ENCODE results near the gene GPHN.
"Not testable (repeated sequence)": the region's sequence is repeated elsewhere in the genome, so short reads cannot be mapped to it uniquely, and the experiment has no call there.

Gene GPHN

GRCh38 chr14:66511849-66512248 is 3.9 kb downstream of the GPHN start:
- Histone ChIP-seq H3K4me1 (peaks cover 15% of the 10 kb centered on the region), H3K27me3 (ENCODE audit: low read depth) (no peaks in the 10 kb centered on the region), H3K36me3 (replicated peaks) (no peaks in the 10 kb centered on the region), H3K4me3 (no peak overlapping the region), H3K9me3 (no peaks in the 10 kb centered on the region)
- no peak for DNase-seq (ENCODE audit: low spot score in 2 of 2)
- in situ Hi-C loops (cut with MboI; ENCODE audit: low sequenced_read_pairs): no loop called here

GRCh38 chr14:66514213-66514612 is 6.3 kb downstream of the GPHN start:
- no peaks in the 10 kb centered on the region for H3K27me3 ChIP-seq (ENCODE audit: low read depth)
- H3K9me3 ChIP-seq: no peaks in the 10 kb centered on the region
- H3K4me3 ChIP-seq: no peak overlapping the region
- DNase-seq (ENCODE audit: low spot score in 2 of 2): no peak
- H3K4me1 ChIP-seq: peaks cover 12% of the 10 kb centered on the region
- in situ Hi-C loops (cut with MboI; ENCODE audit: low sequenced_read_pairs): no loop called here
- H3K36me3 ChIP-seq (replicated peaks): no peaks in the 10 kb centered on the region

- in situ Hi-C loops (cut with MboI; ENCODE audit: low sequenced_read_pairs): no loop called here
- DNase-seq (ENCODE audit: low spot score in 2 of 2): no peak
- Histone ChIP-seq H3K4me1 (no peaks in the 10 kb centered on the region), H3K9me3 (0 out of 2 replicates have a peak, but pooled peaks cover 2% of the 10 kb centered on the region), H3K4me3 (no peak overlapping the region), H3K36me3 (replicated peaks) (no peaks in the 10 kb centered on the region), H3K27me3 (ENCODE audit: low read depth) (no peaks in the 10 kb centered on the region)
Measured at GRCh38 chr14:66530526-66530925, 22.6 kb downstream of the GPHN start.

- peak; percentile 10 to 65 for DNase-seq (ENCODE audit: low spot score in 2 of 2)
Measured at GRCh38 chr14:66539034-66539433, 31.1 kb downstream of the GPHN start.

GRCh38 chr14:66540038-66540437 is 32.1 kb downstream of the GPHN start:
- Histone ChIP-seq H3K4me3 (no peak overlapping the region), H3K4me1 (peaks cover 5% of the 10 kb centered on the region), H3K27me3 (ENCODE audit: low read depth) (no peaks in the 10 kb centered on the region), H3K36me3 (replicated peaks) (no peaks in the 10 kb centered on the region; the same call in 1 of the 2 replicates), H3K9me3 (peaks cover 4% of the 10 kb centered on the region; the same call in 1 of the 2 replicates)
- in situ Hi-C loops (cut with MboI; ENCODE audit: low sequenced_read_pairs): no loop called here
- DNase-seq (ENCODE audit: low spot score in 2 of 2): no peak

More at GRCh38 chr14:66539034-66539433, 31.1 kb downstream of the GPHN start:
- Histone ChIP-seq H3K27me3 (ENCODE audit: low read depth) (no peaks in the 10 kb centered on the region), H3K9me3 (peaks cover 4% of the 10 kb centered on the region; the same call in 1 of the 2 replicates), H3K36me3 (replicated peaks) (no peaks in the 10 kb centered on the region; the same call in 1 of the 2 replicates), H3K4me1 (peaks cover 5% of the 10 kb centered on the region), H3K4me3 (no peak overlapping the region)
- in situ Hi-C loops (cut with MboI; ENCODE audit: low sequenced_read_pairs): no loop called here

- H3K9me3 ChIP-seq: peaks cover 4% of the 10 kb centered on the region; the same call in 1 of the 2 replicates
- no peaks in the 10 kb centered on the region for H3K27me3 ChIP-seq (ENCODE audit: low read depth)
- no peaks in the 10 kb centered on the region; the same call in 1 of the 2 replicates for H3K36me3 ChIP-seq (replicated peaks)
- peaks cover 5% of the 10 kb centered on the region for H3K4me1 ChIP-seq
- DNase-seq (ENCODE audit: low spot score in 2 of 2): no peak
- in situ Hi-C loops (cut with MboI; ENCODE audit: low sequenced_read_pairs): no loop called here
- no peak overlapping the region for H3K4me3 ChIP-seq
Measured at GRCh38 chr14:66541627-66542026, 33.7 kb downstream of the GPHN start.

- Histone ChIP-seq H3K9me3 (peaks cover 4% of the 10 kb centered on the region; the same call in 1 of the 2 replicates), H3K4me1 (peaks cover 1% of the 10 kb centered on the region), H3K27me3 (ENCODE audit: low read depth) (no peaks in the 10 kb centered on the region), H3K36me3 (replicated peaks) (no peaks in the 10 kb centered on the region; the same call in 1 of the 2 replicates), H3K4me3 (no peak overlapping the region)
- in situ Hi-C loops (cut with MboI; ENCODE audit: low sequenced_read_pairs): no loop called here
- no peak for DNase-seq (ENCODE audit: low spot score in 2 of 2)
Measured at GRCh38 chr14:66543996-66544395, 36.0 kb downstream of the GPHN start.

GRCh38 chr14:66545191-66545590 is 37.2 kb downstream of the GPHN start:
- H3K4me3 ChIP-seq; H3K36me3 ChIP-seq (replicated peaks); DNase-seq (ENCODE audit: low spot score in 2 of 2); H3K9me3 ChIP-seq; H3K27me3 ChIP-seq (ENCODE audit: low read depth); in situ Hi-C loops (cut with MboI; ENCODE audit: low sequenced_read_pairs); H3K4me1 ChIP-seq: not testable (repeated sequence)

GRCh38 chr14:66545751-66546150 is 37.8 kb downstream of the GPHN start:
- H3K4me1 ChIP-seq; H3K4me3 ChIP-seq; in situ Hi-C loops (cut with MboI; ENCODE audit: low sequenced_read_pairs); H3K36me3 ChIP-seq (replicated peaks); DNase-seq (ENCODE audit: low spot score in 2 of 2); H3K9me3 ChIP-seq; H3K27me3 ChIP-seq (ENCODE audit: low read depth): not testable (repeated sequence)

- DNase-seq (ENCODE audit: low spot score in 2 of 2): peak in 1 of 2 experiments; percentile 96
- no peaks in the 10 kb centered on the region for H3K9me3 ChIP-seq
- in situ Hi-C loops (cut with MboI; ENCODE audit: low sequenced_read_pairs): no loop called here
- H3K4me1 ChIP-seq: peaks cover 16% of the 10 kb centered on the region
- H3K27me3 ChIP-seq (ENCODE audit: low read depth): no peaks in the 10 kb centered on the region
- no peaks in the 10 kb centered on the region for H3K36me3 ChIP-seq (replicated peaks)
- H3K4me3 ChIP-seq: no peak overlapping the region
Measured at GRCh38 chr14:66563731-66564130, 55.8 kb downstream of the GPHN start.

GRCh38 chr14:66568220-66568619 is 60.3 kb downstream of the GPHN start:
- Histone ChIP-seq H3K4me3 (no peak overlapping the region), H3K9me3 (no peaks in the 10 kb centered on the region), H3K36me3 (replicated peaks) (no peaks in the 10 kb centered on the region), H3K27me3 (ENCODE audit: low read depth) (no peaks in the 10 kb centered on the region), H3K4me1 (peaks cover 11% of the 10 kb centered on the region)
- no peak for DNase-seq (ENCODE audit: low spot score in 2 of 2)
- in situ Hi-C loops (cut with MboI; ENCODE audit: low sequenced_read_pairs): no loop called here

GRCh38 chr14:66572826-66573225 is 64.9 kb downstream of the GPHN start:
- no peak for DNase-seq (ENCODE audit: low spot score in 2 of 2)
- H3K9me3 ChIP-seq: peaks cover 9% of the 10 kb centered on the region; the same call in 1 of the 2 replicates
- H3K4me3 ChIP-seq: no peak overlapping the region
- no peaks in the 10 kb centered on the region for H3K36me3 ChIP-seq (replicated peaks)
- in situ Hi-C loops (cut with MboI; ENCODE audit: low sequenced_read_pairs): no loop called here
- no peaks in the 10 kb centered on the region for H3K4me1 ChIP-seq
- no peaks in the 10 kb centered on the region for H3K27me3 ChIP-seq (ENCODE audit: low read depth)

- H3K27me3 ChIP-seq (ENCODE audit: low read depth): no peaks in the 10 kb centered on the region
- H3K4me1 ChIP-seq: no peaks in the 10 kb centered on the region
- in situ Hi-C loops (cut with MboI; ENCODE audit: low sequenced_read_pairs): no loop called here
- H3K4me3 ChIP-seq: no peak overlapping the region
- DNase-seq (ENCODE audit: low spot score in 2 of 2): no peak
- H3K9me3 ChIP-seq: peaks cover 9% of the 10 kb centered on the region; the same call in 1 of the 2 replicates
- no peaks in the 10 kb centered on the region for H3K36me3 ChIP-seq (replicated peaks)
Measured at GRCh38 chr14:66575014-66575413, 67.1 kb downstream of the GPHN start.

GRCh38 chr14:66575939-66576338 is 68.0 kb downstream of the GPHN start:
- no peak overlapping the region for H3K4me3 ChIP-seq
- no peak for DNase-seq (ENCODE audit: low spot score in 2 of 2)
- no peaks in the 10 kb centered on the region for H3K4me1 ChIP-seq
- in situ Hi-C loops (cut with MboI; ENCODE audit: low sequenced_read_pairs): no loop called here
- H3K27me3 ChIP-seq (ENCODE audit: low read depth): no peaks in the 10 kb centered on the region
- H3K36me3 ChIP-seq (replicated peaks): no peaks in the 10 kb centered on the region
- peaks cover 9% of the 10 kb centered on the region; the same call in 1 of the 2 replicates for H3K9me3 ChIP-seq

- in situ Hi-C loops (cut with MboI; ENCODE audit: low sequenced_read_pairs); H3K36me3 ChIP-seq (replicated peaks); H3K4me1 ChIP-seq; H3K4me3 ChIP-seq; H3K27me3 ChIP-seq (ENCODE audit: low read depth); DNase-seq (ENCODE audit: low spot score in 2 of 2); H3K9me3 ChIP-seq: not testable (repeated sequence)
Measured at GRCh38 chr14:66587753-66588152, 79.8 kb downstream of the GPHN start.
